ENCODE measurements around the gene HS2ST1.

The HS2ST1 gene

GRCh38 chr1:86938450-86938849 lies 24.0 kb downstream of the HS2ST1 start:
- Histone ChIP-seq H3K36me3 (ENCODE audit: insufficient read depth, low read length) (no peaks in the 10 kb centered on the region), H4K20me1 (ENCODE audit: insufficient read depth, low read length) (no peaks in the 10 kb centered on the region), H3K27me3 (ENCODE audit: insufficient read depth, low read length) (no peaks in the 10 kb centered on the region), H3K79me2 (ENCODE audit: insufficient read depth, low read length) (peaks cover 98% of the 10 kb centered on the region), H3K4me1 (ENCODE audit: insufficient read depth, low read length, severe bottlenecking) (peaks cover 53% of the 10 kb centered on the region), H3K9me3 (ENCODE audit: low read length) (no peaks in the 10 kb centered on the region), H3K4me3 (ENCODE audit: low read depth, low read length, poor library complexity, severe bottlenecking) (no peak overlapping the region), H2AFZ (ENCODE audit: low read length) (no peak overlapping the region), H3K4me2 (ENCODE audit: low read length) (peak overlapping the region; percentile 28; the same call in 1 of the 2 replicates), H3K9me2 (ENCODE audit: low read depth, low read length) (no peaks in the 10 kb centered on the region), H3K9ac (ENCODE audit: low read length) (no peak overlapping the region), H3K27ac (ENCODE audit: low read depth, low read length, poor library complexity, severe bottlenecking) (peak overlapping the region; percentile 37), H3F3A (ENCODE audit: insufficient read depth, low read length) (no peaks in the 10 kb centered on the region)
- TF ChIP-seq EZH2 (IDR thresholded peaks at IDR 0.05; ENCODE audit: borderline replicate concordance, low read length): no peak
- no peak for TF ChIP-seq CTCF (IDR thresholded peaks at IDR 0.05; ENCODE audit: low read length)

- Histone ChIP-seq H3K4me2 (ENCODE audit: low read length) (peak overlapping the region; percentile 28; the same call in 1 of the 2 replicates), H3K4me3 (ENCODE audit: low read depth, low read length, poor library complexity, severe bottlenecking) (no peak overlapping the region), H3K79me2 (ENCODE audit: insufficient read depth, low read length) (peaks cover 95% of the 10 kb centered on the region), H3K27me3 (ENCODE audit: insufficient read depth, low read length) (no peaks in the 10 kb centered on the region), H3K9ac (ENCODE audit: low read length) (no peak overlapping the region), H3K27ac (ENCODE audit: low read depth, low read length, poor library complexity, severe bottlenecking) (peak overlapping the region; percentile 37), H3F3A (ENCODE audit: insufficient read depth, low read length) (no peaks in the 10 kb centered on the region), H4K20me1 (ENCODE audit: insufficient read depth, low read length) (no peaks in the 10 kb centered on the region), H3K36me3 (ENCODE audit: insufficient read depth, low read length) (no peaks in the 10 kb centered on the region), H3K9me2 (ENCODE audit: low read depth, low read length) (no peaks in the 10 kb centered on the region), H3K9me3 (ENCODE audit: low read length) (no peaks in the 10 kb centered on the region), H3K4me1 (ENCODE audit: insufficient read depth, low read length, severe bottlenecking) (peaks cover 49% of the 10 kb centered on the region), H2AFZ (ENCODE audit: low read length) (no peak overlapping the region)
- TF ChIP-seq CTCF (IDR thresholded peaks at IDR 0.05; ENCODE audit: low read length) (no peak), EZH2 (IDR thresholded peaks at IDR 0.05; ENCODE audit: borderline replicate concordance, low read length) (no peak)
These were observed 24.4 kb downstream of the HS2ST1 start for GRCh38 chr1:86938855-86939254.

- Histone ChIP-seq H3K9ac (ENCODE audit: low read length) (no peak overlapping the region), H3K9me2 (ENCODE audit: low read depth, low read length) (no peaks in the 10 kb centered on the region), H3F3A (ENCODE audit: insufficient read depth, low read length) (no peaks in the 10 kb centered on the region), H3K9me3 (ENCODE audit: low read length) (no peaks in the 10 kb centered on the region), H3K27ac (ENCODE audit: low read depth, low read length, poor library complexity, severe bottlenecking) (no peak overlapping the region), H3K4me1 (ENCODE audit: insufficient read depth, low read length, severe bottlenecking) (peaks cover 44% of the 10 kb centered on the region), H4K20me1 (ENCODE audit: insufficient read depth, low read length) (no peaks in the 10 kb centered on the region), H3K27me3 (ENCODE audit: insufficient read depth, low read length) (no peaks in the 10 kb centered on the region), H2AFZ (ENCODE audit: low read length) (no peak overlapping the region), H3K79me2 (ENCODE audit: insufficient read depth, low read length) (peaks cover 95% of the 10 kb centered on the region), H3K36me3 (ENCODE audit: insufficient read depth, low read length) (no peaks in the 10 kb centered on the region), H3K4me2 (ENCODE audit: low read length) (no peak overlapping the region), H3K4me3 (ENCODE audit: low read depth, low read length, poor library complexity, severe bottlenecking) (no peak overlapping the region)
- TF ChIP-seq EZH2 (IDR thresholded peaks at IDR 0.05; ENCODE audit: borderline replicate concordance, low read length) (no peak), CTCF (IDR thresholded peaks at IDR 0.05; ENCODE audit: low read length) (no peak)
These were observed 25.0 kb downstream of the HS2ST1 start for GRCh38 chr1:86939406-86939805.

Data from OCI-LY1 (cell line).